ENCODE data around the gene MRPL17.

MRPL17 gene

GRCh38 chr11:6653656-6654055 is 29.5 kb downstream of the MRPL17 start:
- no peak for DNase-seq

GRCh38 chr11:6653097-6653496 is 30.0 kb downstream of the MRPL17 start:
- no peak for DNase-seq

- no peak for DNase-seq
These were observed 31.0 kb downstream of the MRPL17 start for GRCh38 chr11:6652182-6652581.

- no peak for DNase-seq
These were observed 32.2 kb downstream of the MRPL17 start for GRCh38 chr11:6650980-6651379.

GRCh38 chr11:6650104-6650503 is 33.0 kb downstream of the MRPL17 start:
- no peak for DNase-seq

- DNase-seq: no peak
These were observed 34.6 kb downstream of the MRPL17 start for GRCh38 chr11:6648501-6648900.

GRCh38 chr11:6647836-6648235 is 35.3 kb downstream of the MRPL17 start:
- DNase-seq: no peak

- DNase-seq: no peak
These were observed 36.0 kb downstream of the MRPL17 start for GRCh38 chr11:6646918-6647679.

- DNase-seq: no peak
These were observed 36.6 kb downstream of the MRPL17 start for GRCh38 chr11:6646576-6646917.

- no peak for DNase-seq
These were observed 37.1 kb downstream of the MRPL17 start for GRCh38 chr11:6646071-6646470.

- DNase-seq: no peak
These were observed 40.2 kb downstream of the MRPL17 start for GRCh38 chr11:6642957-6643356.

GRCh38 chr11:6640985-6641701 is 42.0 kb downstream of the MRPL17 start:
- DNase-seq: no peak

GRCh38 chr11:6640036-6640984 is 42.8 kb downstream of the MRPL17 start:
- DNase-seq: no peak

- DNase-seq: no peak
These were observed 44.7 kb downstream of the MRPL17 start for GRCh38 chr11:6638429-6638828.

GRCh38 chr11:6637871-6638270 is 45.3 kb downstream of the MRPL17 start:
- DNase-seq: no peak

GRCh38 chr11:6636480-6636879 is 46.7 kb downstream of the MRPL17 start:
- DNase-seq: no peak

- DNase-seq: no peak
These were observed 47.8 kb downstream of the MRPL17 start for GRCh38 chr11:6635082-6635932.

- DNase-seq: no peak
These were observed 48.6 kb downstream of the MRPL17 start for GRCh38 chr11:6634534-6634933.

GRCh38 chr11:6633422-6634408 is 49.4 kb downstream of the MRPL17 start:
- DNase-seq: no peak

- no peak for DNase-seq
These were observed 50.7 kb downstream of the MRPL17 start for GRCh38 chr11:6632116-6633073.
